Smooth muscle cell (in vitro differentiated cells): ENCODE measurements around the gene SPNS1. TPM values are rescaled to one million over a fixed set of nuclear protein-coding genes. Genes with fewer than 3 reads are reported as not detected.

ENCODE experiments used
- DNase-seq: peaks from one replicate; lab custom pipeline; 2025; ENCODE audit not compliant: unreplicated experiment; lab: John Stamatoyannopoulos, UW
- H2AFZ ChIP-seq: fragments of 200-600 bp; sonication (generic); 2 replicates; pipeline ENCODE4 v1.6.0; 2016; ENCODE audit warnings: antibody characterized with exemption, low read depth, mild to moderate bottlenecking
- H3F3A ChIP-seq: fragments of 200-600 bp; sonication (generic); 2 replicates; pipeline ENCODE4 v1.6.0; 2017; ENCODE audit warnings: antibody characterized with exemption, low read depth
- H3K27ac ChIP-seq: fragments of 200-600 bp; sonication (generic); 2 replicates; pipeline ENCODE4 v1.5.1; 2016; ENCODE audit warnings: low read depth, mild to moderate bottlenecking
- H3K27me3 ChIP-seq: fragments of 200-600 bp; sonication (generic); 2 replicates; pipeline ENCODE4 v1.6.1; 2016; ENCODE audit warnings: low read depth, mild to moderate bottlenecking
- H3K36me3 ChIP-seq: fragments of 200-600 bp; sonication (generic); 2 replicates; pipeline ENCODE4 v1.5.1; 2016; ENCODE audit warnings: low read depth
- H3K4me1 ChIP-seq: fragments of 200-600 bp; sonication (generic); 2 replicates; pipeline ENCODE4 v1.5.1; 2016; ENCODE audit warnings: low read depth
- H3K4me2 ChIP-seq: fragments of 200-600 bp; sonication (generic); 2 replicates; pipeline ENCODE4 v1.6.0; 2016; ENCODE audit warnings: mild to moderate bottlenecking
- H3K4me3 ChIP-seq: fragments of 200-600 bp; sonication (generic); 2 replicates; pipeline ENCODE4 v1.5.1; 2016; ENCODE audit warnings: mild to moderate bottlenecking
- H3K79me2 ChIP-seq: fragments of 200-600 bp; sonication (generic); 2 replicates; pipeline ENCODE4 v1.6.0; 2016; ENCODE audit warnings: low read depth, mild to moderate bottlenecking
- H3K9ac ChIP-seq: fragments of 200-600 bp; sonication (generic); 2 replicates; pipeline ENCODE4 v1.6.0; 2016; ENCODE audit warnings: low read depth
- H3K9me3 ChIP-seq: fragments of 200-600 bp; sonication (generic); replicated peaks from 2 replicates; pipeline ENCODE4 v1.5.1; 2016; ENCODE audit warnings: low read depth
- H4K20me1 ChIP-seq: fragments of 200-600 bp; sonication (generic); 2 replicates; pipeline ENCODE4 v1.6.0; 2016; ENCODE audit warnings: low read depth
- WGBS: methylation state at CpG from one replicate; pipeline ENCODE4 v1.1.7; 2016; ENCODE audit warnings: low lambda C conversion rate; 5-methylcytosine and 5-hydroxymethylcytosine counted together
- polyA plus RNA-seq: library from polyadenylated mRNA; unstranded; fragments of >200 nt; fragmentation: Nextera tagmentation; extraction: Ambion mirVana; gene quantifications from 2 replicates; pipeline ENCODE4 v1.2.1, GENCODE V29; 2016
- total RNA-seq: library from RNA; depleted of rRNA; stranded (reverse); fragments of >200 nt; gene quantifications from 2 replicates; pipeline ENCODE4 v1.2.3, GENCODE V29; 2014
- TF ChIP-seq, protein P1 (sequence below): fragments of 200-600 bp; sonication (generic); IDR thresholded peaks from 2 replicates; pipeline ENCODE4 v1.5.1; 2017; ENCODE audit warnings: borderline replicate concordance, mild to moderate bottlenecking, antibody characterized with exemption; ENCODE audit not compliant: insufficient read depth, poor library complexity, severe bottlenecking

The SPNS1 gene
- total and polyA plus RNA-seq, 2 experiments from 2014 or later, result 28.6 to 109 TPM

GRCh38 chr16:28930203-28930602, 44.4 kb upstream of the SPNS1 start:
- H3K9me3 ChIP-seq, result no peaks in the 10 kb centered on the region
- H3K27ac ChIP-seq, result no peak overlapping the region
- H3K4me3 ChIP-seq, result no peak overlapping the region
- H3K79me2 ChIP-seq, result no peaks in the 10 kb centered on the region
- H3K4me1 ChIP-seq, result peaks cover 6% of the 10 kb centered on the region
- H3K27me3 ChIP-seq, result no peaks in the 10 kb centered on the region
- 88% methylated on average over 3 of the region's 3 CpGs for WGBS
- no peak for DNase-seq
- H3F3A ChIP-seq, result peaks cover 2% of the 10 kb centered on the region
- TF ChIP-seq, protein P1, sequence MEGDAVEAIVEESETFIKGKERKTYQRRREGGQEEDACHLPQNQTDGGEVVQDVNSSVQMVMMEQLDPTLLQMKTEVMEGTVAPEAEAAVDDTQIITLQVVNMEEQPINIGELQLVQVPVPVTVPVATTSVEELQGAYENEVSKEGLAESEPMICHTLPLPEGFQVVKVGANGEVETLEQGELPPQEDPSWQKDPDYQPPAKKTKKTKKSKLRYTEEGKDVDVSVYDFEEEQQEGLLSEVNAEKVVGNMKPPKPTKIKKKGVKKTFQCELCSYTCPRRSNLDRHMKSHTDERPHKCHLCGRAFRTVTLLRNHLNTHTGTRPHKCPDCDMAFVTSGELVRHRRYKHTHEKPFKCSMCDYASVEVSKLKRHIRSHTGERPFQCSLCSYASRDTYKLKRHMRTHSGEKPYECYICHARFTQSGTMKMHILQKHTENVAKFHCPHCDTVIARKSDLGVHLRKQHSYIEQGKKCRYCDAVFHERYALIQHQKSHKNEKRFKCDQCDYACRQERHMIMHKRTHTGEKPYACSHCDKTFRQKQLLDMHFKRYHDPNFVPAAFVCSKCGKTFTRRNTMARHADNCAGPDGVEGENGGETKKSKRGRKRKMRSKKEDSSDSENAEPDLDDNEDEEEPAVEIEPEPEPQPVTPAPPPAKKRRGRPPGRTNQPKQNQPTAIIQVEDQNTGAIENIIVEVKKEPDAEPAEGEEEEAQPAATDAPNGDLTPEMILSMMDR, result no peak
- no peak overlapping the region for H2AFZ ChIP-seq
- no peaks in the 10 kb centered on the region for H3K36me3 ChIP-seq
- no peaks in the 10 kb centered on the region for H4K20me1 ChIP-seq
- no peak overlapping the region for H3K4me2 ChIP-seq
- H3K9ac ChIP-seq, result no peak overlapping the region

DNA sequence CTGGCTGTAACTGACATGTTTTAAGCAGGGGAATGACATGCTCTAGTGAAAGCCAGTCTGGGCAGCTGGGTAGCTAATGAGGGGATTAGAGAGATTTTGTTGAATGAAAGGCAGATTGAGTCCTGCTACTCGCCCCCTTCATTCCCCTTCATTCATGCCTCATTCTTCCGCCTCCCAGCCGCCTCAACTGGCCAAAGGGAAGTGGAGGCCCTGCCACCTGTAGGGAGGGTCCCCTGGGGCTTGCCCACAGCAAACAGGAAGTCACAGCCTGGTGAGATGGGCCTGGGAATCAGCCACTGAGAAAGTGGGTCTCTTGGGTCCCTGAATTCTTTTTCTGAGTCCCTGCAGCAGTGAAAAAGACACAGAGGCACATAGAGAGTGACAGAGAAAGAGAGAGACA, 43.9 kb upstream of the SPNS1 start:
- WGBS, result 64% methylated on average over 3 of the region's 3 CpGs
- no peaks in the 10 kb centered on the region for H3K36me3 ChIP-seq

DNA sequence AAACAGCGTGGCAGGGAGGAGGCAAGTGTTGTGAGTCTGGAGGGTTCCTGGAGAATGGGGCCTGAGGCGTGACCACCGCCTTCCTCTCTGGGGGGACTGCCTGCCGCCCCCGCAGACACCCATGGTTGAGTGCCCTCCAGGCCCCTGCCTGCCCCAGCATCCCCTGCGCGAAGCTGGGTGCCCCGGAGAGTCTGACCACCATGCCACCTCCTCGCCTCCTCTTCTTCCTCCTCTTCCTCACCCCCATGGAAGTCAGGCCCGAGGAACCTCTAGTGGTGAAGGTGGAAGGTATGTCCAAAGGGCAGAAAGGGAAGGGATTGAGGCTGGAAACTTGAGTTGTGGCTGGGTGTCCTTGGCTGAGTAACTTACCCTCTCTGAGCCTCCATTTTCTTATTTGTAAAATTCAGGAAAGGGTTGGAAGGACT, 42.8 kb upstream of the SPNS1 start, which contains the start of gene CD19:
Gene CD19 (plus strand): TSS at position 171 of the 425 bp plus-strand sequence. CDS start 30 bp downstream, at position 201.
- Histone ChIP-seq H3F3A (no peaks in the 10 kb centered on the region), H3K4me3 (no peak within 1 kb of the TSS), H3K9me3 (no peaks in the 10 kb centered on the region), H3K4me2 (no peak within 1 kb of the TSS), H3K4me1 (peaks cover 6% of the 10 kb centered on the region), H3K79me2 (no peaks in the 10 kb centered on the region), H4K20me1 (no peaks in the 10 kb centered on the region), H3K27ac (no peak within 1 kb of the TSS), H3K9ac (no peak within 1 kb of the TSS), H3K27me3 (no peaks in the 10 kb centered on the region), H3K36me3 (no peaks in the 10 kb centered on the region), H2AFZ (no peak within 1 kb of the TSS)
- TF ChIP-seq, protein P1, result no peak
- WGBS, result 94% methylated on average over 10 of the region's 10 CpGs
- DNase-seq, result no peak

More for the DNA sequence above, 43.9 kb upstream of the SPNS1 start:
- H3K79me2 ChIP-seq, result no peaks in the 10 kb centered on the region
- H3K4me3 ChIP-seq, result no peak overlapping the region
- TF ChIP-seq, protein P1, result no peak
- H3F3A ChIP-seq, result peaks cover 2% of the 10 kb centered on the region
- no peaks in the 10 kb centered on the region for H3K9me3 ChIP-seq
- DNase-seq, result no peak
- H3K4me2 ChIP-seq, result no peak overlapping the region
- peaks cover 6% of the 10 kb centered on the region for H3K4me1 ChIP-seq
- no peak overlapping the region for H2AFZ ChIP-seq
- H3K27ac ChIP-seq, result no peak overlapping the region
- no peaks in the 10 kb centered on the region for H4K20me1 ChIP-seq
- no peak overlapping the region for H3K9ac ChIP-seq
- H3K27me3 ChIP-seq, result no peaks in the 10 kb centered on the region
